GM23338 (cell line): Measurements from ENCODE around the gene ANKRD27. TPM values are rescaled to one million over a fixed set of nuclear protein-coding genes. Genes with fewer than 3 reads are reported as not detected.

Source experiments
- ATAC-seq: fragments of 200-7000 bp; cut with Tn5 transposase; 3 replicates; pipeline ENCODE4 v1.9.1; 2020
- DNase-seq: peaks from one replicate; pipeline ENCODE4 v3.0.0-alpha.2; 2015; ENCODE audit warnings: low spot score
- H2AFZ ChIP-seq: fragments of 200-600 bp; sonication (generic); 2 replicates; pipeline ENCODE4 v1.8.0; 2016; ENCODE audit warnings: antibody characterized with exemption, mild to moderate bottlenecking, moderate library complexity
- H3F3A ChIP-seq: fragments of 200-600 bp; sonication (generic); replicated peaks from 2 replicates; pipeline ENCODE4 v1.8.0; 2017; ENCODE audit warnings: antibody characterized with exemption, mixed run types, low read depth
- H3K27ac ChIP-seq: fragments of 200-600 bp; sonication (generic); 2 replicates; pipeline ENCODE4 v1.6.1; 2016; ENCODE audit warnings: low read depth
- H3K27me3 ChIP-seq: fragments of 200-600 bp; sonication (generic); 2 replicates; pipeline ENCODE4 v1.8.0; 2016; ENCODE audit warnings: mild to moderate bottlenecking, mixed run types, moderate library complexity; ENCODE audit not compliant: insufficient read depth
- H3K36me3 ChIP-seq: fragments of 200-600 bp; sonication (generic); 2 replicates; pipeline ENCODE4 v1.8.0; 2016; ENCODE audit warnings: mild to moderate bottlenecking; ENCODE audit not compliant: insufficient read depth
- H3K4me1 ChIP-seq: fragments of 200-600 bp; sonication (generic); 2 replicates; pipeline ENCODE4 v1.8.0; 2016; ENCODE audit warnings: mild to moderate bottlenecking, moderate library complexity; ENCODE audit not compliant: insufficient read depth
- H3K4me2 ChIP-seq: fragments of 200-600 bp; sonication (generic); 2 replicates; pipeline ENCODE4 v1.7.1; 2017; ENCODE audit warnings: mixed run types
- H3K4me3 ChIP-seq: fragments of 200-600 bp; sonication (generic); 2 replicates; pipeline ENCODE4 v1.6.1; 2016; ENCODE audit warnings: mixed run types
- H3K79me2 ChIP-seq: fragments of 200-600 bp; sonication (generic); replicated peaks from 2 replicates; pipeline ENCODE4 v1.8.0; 2017; ENCODE audit warnings: mild to moderate bottlenecking; ENCODE audit not compliant: insufficient read depth
- H3K9me2 ChIP-seq: fragments of 200-600 bp; sonication (generic); 2 replicates; pipeline ENCODE4 v1.8.0; 2017; ENCODE audit not compliant: insufficient read depth
- H4K20me1 ChIP-seq: fragments of 200-600 bp; sonication (generic); replicated peaks from 2 replicates; pipeline ENCODE4 v1.8.0; 2017; ENCODE audit warnings: mild to moderate bottlenecking; ENCODE audit not compliant: insufficient read depth
- H3K27ac Mint-ChIP-seq: 2 replicates; pipeline ENCODE4 v1.8.0; 2020; ENCODE audit warnings: inconsistent platforms, mild to moderate bottlenecking, moderate library complexity, mixed read lengths
- H3K27me3 Mint-ChIP-seq: 3 replicates; pipeline ENCODE4 v1.8.0; 2022; ENCODE audit warnings: low read depth, mild to moderate bottlenecking, moderate library complexity, mixed read lengths, inconsistent platforms; ENCODE audit not compliant: insufficient read depth, poor library complexity
- H3K36me3 Mint-ChIP-seq: 3 replicates; pipeline ENCODE4 v1.8.0; 2021; ENCODE audit warnings: low read depth, mild to moderate bottlenecking, inconsistent platforms, moderate library complexity, mixed read lengths
- H3K4me1 Mint-ChIP-seq: 3 replicates; pipeline ENCODE4 v1.8.0; 2020; ENCODE audit warnings: mild to moderate bottlenecking, inconsistent platforms, mixed read lengths
- H3K4me3 Mint-ChIP-seq: 3 replicates; pipeline ENCODE4 v1.8.0; 2021; ENCODE audit warnings: moderate library complexity, mild to moderate bottlenecking, inconsistent platforms, mixed read lengths
- H3K9me3 Mint-ChIP-seq: 3 replicates; pipeline ENCODE4 v1.8.0; 2020; ENCODE audit warnings: moderate library complexity, mild to moderate bottlenecking, inconsistent platforms, mixed read lengths
- CREB1 ChIP-seq: fragments of 250-450 bp; sonication (Bioruptor Pico); IDR thresholded peaks from 2 replicates; pipeline ENCODE4 v1.5.0; 2020; ENCODE audit warnings: low read depth, mild to moderate bottlenecking, moderate library complexity
- EZH2 ChIP-seq: fragments of 200-600 bp; sonication (generic); IDR thresholded peaks from one replicate; pipeline ENCODE4 v1.8.0; 2017; ENCODE audit warnings: antibody characterized with exemption, mild to moderate bottlenecking, low read depth; ENCODE audit not compliant: unreplicated experiment
- POLR2AphosphoS5 ChIP-seq: IDR thresholded peaks from 2 replicates; pipeline ENCODE4 v1.6.1; 2016; ENCODE audit warnings: antibody characterized with exemption, low read depth
- REST ChIP-seq: IDR thresholded peaks from one replicate; pipeline ENCODE4 v1.6.1; 2018; ENCODE audit warnings: antibody characterized with exemption; ENCODE audit not compliant: unreplicated experiment
- ZNF114 ChIP-seq: fragments of 250-450 bp; sonication (Bioruptor Pico); IDR thresholded peaks from 2 replicates; pipeline ENCODE4 v1.5.0; 2020; ENCODE audit warnings: mild to moderate bottlenecking, moderate library complexity
- ZNF331 ChIP-seq: fragments of 250-450 bp; sonication (Bioruptor Pico); IDR thresholded peaks from 2 replicates; pipeline ENCODE4 v1.5.0; 2020; ENCODE audit warnings: low read depth, mild to moderate bottlenecking, moderate library complexity
- ZNF462 ChIP-seq: fragments of 250-450 bp; sonication (Bioruptor Pico); IDR thresholded peaks from 2 replicates; pipeline ENCODE4 v1.5.0; 2020; ENCODE audit warnings: mild to moderate bottlenecking, moderate library complexity
- polyA plus RNA-seq: library from polyadenylated mRNA; unstranded; fragments of >200 nt; fragmentation: Nextera tagmentation; extraction: Ambion mirVana; gene quantifications from 2 replicates; pipeline ENCODE4 v1.2.1, GENCODE V29; 2016
- total RNA-seq: library from RNA; depleted of rRNA; stranded (reverse); fragments of >200 nt; shearing (Covaris generic); gene quantifications from 2 replicates; pipeline ENCODE4 v1.2.3, GENCODE V29; 2014

Gene ANKRD27
- total and polyA plus RNA-seq, 2 experiments from 2014 or later = 16.7 to 48.7 TPM

GRCh38 chr19:32691952-32692726 is 17.2 kb upstream of the ANKRD27 start:
- H3K4me2 ChIP-seq = peak overlapping the region; percentile 78
- peaks cover 4% of the 10 kb centered on the region; the same call in 1 of the 2 replicates for H3K79me2 ChIP-seq
- 0 out of 2 replicates have a peak, but pooled peaks cover 4% of the 10 kb centered on the region for H3F3A ChIP-seq
- no peak for TF ChIP-seq REST
- 0 out of 2 replicates have a peak, but pooled peaks have one; percentile 29 for TF ChIP-seq CREB1
- no peak for TF ChIP-seq ZNF114 (CRISPR knock-in tag)
- peaks cover 6% of the 10 kb centered on the region; the same call in 1 of the 2 replicates for H3K4me1 ChIP-seq
- DNase-seq (peak; percentile 65), ATAC-seq (peak; percentile 75)
- peaks cover 8% of the 10 kb centered on the region; the same call in 2 of the 3 replicates for H3K9me3 Mint-ChIP-seq
- no peak overlapping the region for H3K27ac ChIP-seq
- peak overlapping the region; percentile 69; the same call in 2 of the 3 replicates for H3K4me3 Mint-ChIP-seq
- no peak overlapping the region for H3K27ac Mint-ChIP-seq
- no peaks in the 10 kb centered on the region for H4K20me1 ChIP-seq
- peaks cover 13% of the 10 kb centered on the region for H3K36me3 Mint-ChIP-seq
- peaks cover 8% of the 10 kb centered on the region; the same call in 1 of the 2 replicates for H3K36me3 ChIP-seq
- H2AFZ ChIP-seq = peak overlapping the region; percentile 87
- H3K27me3 ChIP-seq = peaks cover 29% of the 10 kb centered on the region
- H3K9me2 ChIP-seq = peaks cover 4% of the 10 kb centered on the region
- peaks cover 15% of the 10 kb centered on the region for H3K27me3 Mint-ChIP-seq
- H3K4me1 Mint-ChIP-seq = peaks cover 9% of the 10 kb centered on the region
- peak overlapping the region; percentile 58 for H3K4me3 ChIP-seq

- ATAC-seq (peak; percentile 72), DNase-seq (no peak)
- Histone ChIP-seq H3K4me3 (peak within 1 kb of the TSS; percentile 58), H3K27me3 (peaks cover 29% of the 10 kb centered on the region), H2AFZ (peak within 1 kb of the TSS; percentile 87), H3K4me1 (peaks cover 6% of the 10 kb centered on the region; the same call in 1 of the 2 replicates), H3K4me2 (peak within 1 kb of the TSS; percentile 78), H3K79me2 (peaks cover 4% of the 10 kb centered on the region; the same call in 1 of the 2 replicates), H3K9me2 (peaks cover 4% of the 10 kb centered on the region), H3F3A (0 out of 2 replicates have a peak, but pooled peaks cover 4% of the 10 kb centered on the region), H3K27ac (no peak within 1 kb of the TSS), H3K36me3 (peaks cover 8% of the 10 kb centered on the region; the same call in 1 of the 2 replicates), H4K20me1 (no peaks in the 10 kb centered on the region)
- Mint-ChIP-seq H3K4me1 (peaks cover 9% of the 10 kb centered on the region), H3K27me3 (peaks cover 15% of the 10 kb centered on the region), H3K9me3 (peaks cover 8% of the 10 kb centered on the region; the same call in 2 of the 3 replicates), H3K4me3 (peak within 1 kb of the TSS; percentile 69), H3K36me3 (peaks cover 13% of the 10 kb centered on the region), H3K27ac (no peak within 1 kb of the TSS)
- TF ChIP-seq ZNF462 (CRISPR knock-in tag) (no peak), ZNF331 (CRISPR knock-in tag) (no peak), POLR2AphosphoS5 (no peak), EZH2 (no peak)
These were observed 16.4 kb upstream of the ANKRD27 start, which contains the start of gene NUDT19 for GRCh38 chr19:32691291-32691951. NUDT19 (plus strand) TSS chr19:32691821; CDS start chr19:32691961, 140 bp downstream.
